T-cell (primary cell): ENCODE measurements around the gene EBF4. TPM values are rescaled to one million over a fixed set of nuclear protein-coding genes. Genes with fewer than 3 reads are reported as not detected.
A peak's percentile ranks its signal among the peaks of the same experiment; 100 is the strongest.

Source experiments
- ATAC-seq, 4 experiments: fragments of 200-7000 bp in 3 of 4; fragments of 150-1000 bp in 1 of 4; cut with Tn5 transposase; replicated peaks in 1 of 4; 1 replicate in 3 of 4; 2 replicates in 1 of 4; pipeline ENCODE4 v1.10.0; 2021; ENCODE audit warnings: moderate library complexity in 3 of 4, mild to moderate bottlenecking in 2 of 4, moderate number of reproducible peaks in 1 of 4
- CTCF ChIA-PET, 2 donors: fragments of 300-600 bp; sonication (Branson Sonifier 250); formaldehyde crosslinking; loops; one replicate each; lab custom pipeline; 2022; ENCODE audit warnings: antibody characterized with exemption in 2 of 2; lab: Charles Lee
- POLR2A ChIA-PET, 2 donors: fragments of 300-600 bp; sonication (Branson Sonifier 250); formaldehyde crosslinking; loops; one replicate each; lab custom pipeline; 2022; ENCODE audit warnings: antibody characterized with exemption in 2 of 2; lab: Charles Lee
- DNase-seq, 35 experiments: peaks; one replicate each; pipeline versions ENCODE4 v3.0.0 to v3.0.0-alpha.2; 2013 to 2023
- H3K27ac ChIP-seq: one replicate; pipeline ENCODE4 v1.5.1; 2013; ENCODE audit warnings: low read length
- H3K27me3 ChIP-seq, 2 experiments: replicated peaks in 1 of 2; 1 replicate in 1 of 2; 2 replicates in 1 of 2; pipeline versions ENCODE4 v1.6.1 to v1.7.0; 2013; ENCODE audit warnings: low read length in 1 of 2, mixed read lengths in 1 of 2; ENCODE audit not compliant: control insufficient read depth in 2 of 2, insufficient read depth in 2 of 2; ENCODE audit errors: extremely low read depth in 1 of 2
- H3K36me3 ChIP-seq, 2 donors: 1 replicate in 1 of 2; 2 replicates in 1 of 2; pipeline versions ENCODE4 v1.6.1 to v1.7.0; 2013; ENCODE audit warnings: low read length in 1 of 2; ENCODE audit not compliant: control insufficient read depth in 2 of 2, insufficient read depth in 1 of 2; ENCODE audit errors: extremely low read depth in 1 of 2
- H3K4me1 ChIP-seq, 2 experiments: 1 replicate in 1 of 2; 2 replicates in 1 of 2; pipeline versions ENCODE4 v1.6.1 to v1.7.0; 2013; ENCODE audit warnings: low read length in 2 of 2, mixed read lengths in 1 of 2; ENCODE audit not compliant: insufficient read depth in 2 of 2, control insufficient read depth in 1 of 2; ENCODE audit errors: extremely low read depth in 1 of 2
- H3K4me3 ChIP-seq, 2 donors: 1 replicate in 1 of 2; 2 replicates in 1 of 2; pipeline versions ENCODE4 v1.5.1 to v1.7.0; 2013; ENCODE audit warnings: mild to moderate bottlenecking in 2 of 2, low read length in 1 of 2, moderate library complexity in 1 of 2; ENCODE audit not compliant: control insufficient read depth in 1 of 2; ENCODE audit errors: extremely low read depth in 1 of 2
- H3K9me3 ChIP-seq: 2 replicates; pipeline ENCODE4 v1.7.0; 2013
- H3K27ac Mint-ChIP-seq, 2 donors: one replicate each; pipeline ENCODE4 v1.8.0; 2020 to 2021; ENCODE audit warnings: mild to moderate bottlenecking in 2 of 2, mixed read lengths in 2 of 2
- H3K27me3 Mint-ChIP-seq, 2 donors: one replicate each; pipeline ENCODE4 v1.8.0; 2021 to 2022; ENCODE audit warnings: mixed read lengths in 2 of 2
- H3K36me3 Mint-ChIP-seq: one replicate; pipeline ENCODE4 v1.8.0; 2021; ENCODE audit warnings: mixed read lengths
- H3K4me1 Mint-ChIP-seq, 3 donors: one replicate each; pipeline ENCODE4 v1.8.0; 2020 to 2022; ENCODE audit warnings: mixed read lengths in 3 of 3, mild to moderate bottlenecking in 1 of 3
- H3K4me3 Mint-ChIP-seq, 3 donors: one replicate each; pipeline ENCODE4 v1.8.0; 2020 to 2022; ENCODE audit warnings: mild to moderate bottlenecking in 3 of 3, mixed read lengths in 3 of 3, moderate library complexity in 3 of 3
- H3K9me3 Mint-ChIP-seq, 3 donors: one replicate each; pipeline ENCODE4 v1.8.0; 2020 to 2022; ENCODE audit warnings: mixed read lengths in 3 of 3
- WGBS: methylation state at CpG from one replicate; pipeline ENCODE4 v1.1.5; 2013; ENCODE audit warnings: missing lambda C conversion rate; ENCODE audit not compliant: insufficient coverage; 5-methylcytosine and 5-hydroxymethylcytosine counted together
- total RNA-seq, 35 experiments: library from RNA in 6 of 35; stranded (reverse) in 6 of 35; fragments of 120-200 nt in 1 of 35; gene quantifications; one replicate each; pipeline versions ENCODE4 v1.2.1 to v1.2.4 and lab custom pipeline; 2013 to 2026

Gene EBF4
- total RNA-seq, 5 donors from 2014 or later (not counting 1 experiment from before 2014, with no cell fraction given) = 4.2 to 10.5 (median 6.8) TPM

GRCh38 chr20:2749343-2749950 lies 56.9 kb downstream of the EBF4 start:
- no peak for ATAC-seq
- H3K27ac ChIP-seq = no peak overlapping the region
- H3K9me3 Mint-ChIP-seq = no peaks in the 10 kb centered on the region
- H3K9me3 ChIP-seq = no peaks in the 10 kb centered on the region
- no peak overlapping the region for H3K4me3 ChIP-seq
- H3K27me3 Mint-ChIP-seq = peaks cover 0 to 9% of the 10 kb centered on the region in 2 donors
- ChIA-PET POLR2A (no interaction called here), CTCF (no interaction called here)
- 59% methylated on average over 38 of the region's 49 CpGs for WGBS
- no peaks in the 10 kb centered on the region for H3K36me3 Mint-ChIP-seq
- no peak overlapping the region for H3K27ac Mint-ChIP-seq
- H3K36me3 ChIP-seq = no peaks in the 10 kb centered on the region
- DNase-seq = peak in 1 of 35 experiments; percentile 21
- no peak overlapping the region for H3K4me3 Mint-ChIP-seq
- peaks cover 16 to 33% of the 10 kb centered on the region in 2 experiments for H3K4me1 ChIP-seq
- H3K27me3 ChIP-seq = peaks cover 3 to 27% of the 10 kb centered on the region in 2 experiments
- H3K4me1 Mint-ChIP-seq = peaks cover 28 to 31% (median 30%) of the 10 kb centered on the region in 3 donors

GRCh38 chr20:2749951-2750490 lies 57.4 kb downstream of the EBF4 start:
- H3K4me1 Mint-ChIP-seq = peaks cover 28 to 31% (median 30%) of the 10 kb centered on the region in 3 donors
- no peaks in the 10 kb centered on the region for H3K9me3 Mint-ChIP-seq
- POLR2A ChIA-PET = no interaction called here
- no peaks in the 10 kb centered on the region for H3K36me3 Mint-ChIP-seq
- no peaks in the 10 kb centered on the region for H3K9me3 ChIP-seq
- peaks cover 16 to 33% of the 10 kb centered on the region in 2 experiments for H3K4me1 ChIP-seq
- no peak overlapping the region for H3K4me3 ChIP-seq
- peak in 1 of 35 experiments; percentile 23 for DNase-seq
- no peak for ATAC-seq
- H3K36me3 ChIP-seq = no peaks in the 10 kb centered on the region
- CTCF ChIA-PET = interaction anchor here in 1 of 2 donors (0.9 kb wide), 1 partner anchor 21 kb away, joined by 4 read pairs; no protein-coding TSS in a partner anchor
- H3K27me3 ChIP-seq = peaks cover 4 to 33% of the 10 kb centered on the region in 2 experiments
- peak overlapping the region; percentile 37 to 80 (median 76) for H3K4me3 Mint-ChIP-seq
- 26% methylated on average over 30 of the region's 30 CpGs for WGBS
- H3K27ac ChIP-seq = no peak overlapping the region
- peaks cover 0 to 9% of the 10 kb centered on the region in 2 donors for H3K27me3 Mint-ChIP-seq
- H3K27ac Mint-ChIP-seq = peak overlapping the region in 1 of 2 donors; percentile 68

GRCh38 chr20:2750491-2751251 lies 58.1 kb downstream of the EBF4 start:
- peaks cover 16 to 33% of the 10 kb centered on the region in 2 experiments for H3K4me1 ChIP-seq
- H3K9me3 Mint-ChIP-seq = no peaks in the 10 kb centered on the region
- peak overlapping the region; percentile 75 to 80 (median 76) for H3K4me3 Mint-ChIP-seq
- ATAC-seq (no peak), DNase-seq (peak in 2 of 35 experiments; percentile 15 to 40)
- H3K36me3 Mint-ChIP-seq = no peaks in the 10 kb centered on the region
- ChIA-PET POLR2A (no interaction called here), CTCF (interaction anchor here in 1 of 2 donors (0.9 to 1.1 kb wide), 2 partner anchors 21 to 62 kb away, joined by 4 to 5 read pairs; no protein-coding TSS in a partner anchor)
- H3K27ac Mint-ChIP-seq = peak overlapping the region; percentile 12 to 80
- no peaks in the 10 kb centered on the region for H3K9me3 ChIP-seq
- no peaks in the 10 kb centered on the region for H3K36me3 ChIP-seq
- H3K4me3 ChIP-seq = peak overlapping the region; percentile 17 to 38
- H3K4me1 Mint-ChIP-seq = peaks cover 28 to 31% (median 30%) of the 10 kb centered on the region in 3 donors
- 8% methylated on average over 22 of the region's 34 CpGs for WGBS
- peaks cover 6 to 39% of the 10 kb centered on the region in 2 experiments for H3K27me3 ChIP-seq
- H3K27ac ChIP-seq = no peak overlapping the region
- H3K27me3 Mint-ChIP-seq = peaks cover 0 to 9% of the 10 kb centered on the region in 2 donors

GRCh38 chr20:2751347-2751877 lies 58.8 kb downstream of the EBF4 start:
- Histone ChIP-seq H3K9me3 (no peaks in the 10 kb centered on the region), H3K36me3 (no peaks in the 10 kb centered on the region), H3K4me1 (peaks cover 16 to 37% of the 10 kb centered on the region in 2 experiments), H3K4me3 (peak overlapping the region; percentile 23 to 38), H3K27ac (no peak overlapping the region), H3K27me3 (peaks cover 9 to 46% of the 10 kb centered on the region in 2 experiments)
- Mint-ChIP-seq H3K27ac (peak overlapping the region in 1 of 2 donors; percentile 80), H3K9me3 (no peaks in the 10 kb centered on the region), H3K4me1 (peaks cover 28 to 31% (median 30%) of the 10 kb centered on the region in 3 donors), H3K36me3 (no peaks in the 10 kb centered on the region), H3K4me3 (peak overlapping the region; percentile 75 to 80 (median 76)), H3K27me3 (peaks cover 1 to 13% of the 10 kb centered on the region in 2 donors)
- POLR2A ChIA-PET = no interaction called here
- 6% methylated on average over 4 of the region's 26 CpGs for WGBS
- CTCF ChIA-PET = interaction anchor here in 1 of 2 donors (1.1 to 3.1 kb wide), 3 partner anchors 10 to 63 kb away, joined by 5 to 18 read pairs (median 9); no protein-coding TSS in a partner anchor
- no peak for ATAC-seq
- no peak for DNase-seq

GRCh38 chr20:2751878-2752566 lies 59.4 kb downstream of the EBF4 start:
- Histone ChIP-seq H3K4me1 (peaks cover 16 to 38% of the 10 kb centered on the region in 2 experiments), H3K4me3 (peak overlapping the region; percentile 52 to 56), H3K36me3 (no peaks in the 10 kb centered on the region), H3K27me3 (peaks cover 11 to 50% of the 10 kb centered on the region in 2 experiments), H3K27ac (no peak overlapping the region), H3K9me3 (no peaks in the 10 kb centered on the region)
- Mint-ChIP-seq H3K27me3 (peaks cover 7 to 19% of the 10 kb centered on the region in 2 donors), H3K36me3 (no peaks in the 10 kb centered on the region), H3K9me3 (no peaks in the 10 kb centered on the region), H3K4me3 (peak overlapping the region in 1 of 3 donors; percentile 86), H3K4me1 (peaks cover 28 to 32% (median 31%) of the 10 kb centered on the region in 3 donors), H3K27ac (no peak overlapping the region)
- POLR2A ChIA-PET = no interaction called here
- DNase-seq = peak in 31 of 35 experiments; percentile 26 to 77 (median 47)
- CTCF ChIA-PET = interaction anchor here in 1 of 2 donors (1.9 to 3.1 kb wide), 3 partner anchors 10 to 64 kb away, joined by 8 to 18 read pairs (median 9); no protein-coding TSS in a partner anchor
- WGBS = under 1% methylated on average over 93 of the region's 93 CpGs
- peak; percentile 70 to 77 (median 72) for ATAC-seq
